SK-N-SH treated with all-trans-retinoic acid at 6 μM for 48 hours (cell line): Measurements from ENCODE around the gene HLTF.

Experiments used
- ATAC-seq: fragments of 200-7000 bp; cut with Tn5 transposase; 3 replicates; pipeline ENCODE4 v1.9.1; 2020; ENCODE audit warnings: mild to moderate bottlenecking, moderate library complexity
- ARNTL ChIP-seq: fragments of 450-650 bp; formaldehyde crosslinking; IDR thresholded peaks from 2 replicates; pipeline ENCODE4 v1.5.0; 2020; ENCODE audit warnings: low read depth, mild to moderate bottlenecking, moderate library complexity, borderline replicate concordance
- BACH2 ChIP-seq: fragments of 250-450 bp; sonication (Bioruptor Pico); IDR thresholded peaks from 2 replicates; pipeline ENCODE4 v1.9.0; 2021; ENCODE audit warnings: mild to moderate bottlenecking, borderline replicate concordance
- CREB5 ChIP-seq: fragments of 250-450 bp; sonication (Bioruptor Pico); IDR thresholded peaks from 2 replicates; pipeline ENCODE4 v1.5.1; 2020; ENCODE audit warnings: low read depth, mild to moderate bottlenecking, moderate library complexity
- CSDC2 ChIP-seq: fragments of 250-450 bp; sonication (Bioruptor Pico); IDR thresholded peaks from 2 replicates; pipeline ENCODE4 v1.5.0; 2020; ENCODE audit warnings: mild to moderate bottlenecking, moderate library complexity
- ESRRG ChIP-seq: fragments of 250-450 bp; sonication (Bioruptor Pico); IDR thresholded peaks from 2 replicates; pipeline ENCODE4 v1.6.1; 2021; ENCODE audit warnings: mild to moderate bottlenecking
- GLIS3 ChIP-seq: fragments of 250-450 bp; sonication (Bioruptor Pico); IDR thresholded peaks from 2 replicates; pipeline ENCODE4 v1.5.0; 2020; ENCODE audit warnings: mild to moderate bottlenecking, moderate library complexity
- ISL1 ChIP-seq: fragments of 250-450 bp; sonication (Bioruptor Pico); IDR thresholded peaks from 2 replicates; pipeline ENCODE4 v2.1.2; 2022; ENCODE audit warnings: mild to moderate bottlenecking, moderate library complexity
- OSR1 ChIP-seq: fragments of 250-450 bp; sonication (Bioruptor Pico); IDR thresholded peaks from 2 replicates; pipeline ENCODE4 v1.8.0; 2022; ENCODE audit warnings: moderate library complexity, mild to moderate bottlenecking, inconsistent platforms
- POU6F1 ChIP-seq: fragments of 250-450 bp; sonication (Bioruptor Pico); IDR thresholded peaks from 2 replicates; pipeline ENCODE4 v1.8.0; 2021; ENCODE audit warnings: low read depth, mild to moderate bottlenecking, moderate library complexity, borderline replicate concordance
- RARB ChIP-seq: fragments of 250-450 bp; sonication (Bioruptor Pico); IDR thresholded peaks from 2 replicates; pipeline ENCODE4 v1.8.0; 2021; ENCODE audit warnings: mild to moderate bottlenecking, moderate library complexity
- SNAI2 ChIP-seq: fragments of 250-450 bp; sonication (Bioruptor Pico); IDR thresholded peaks from 2 replicates; pipeline ENCODE4 v1.5.0; 2020; ENCODE audit warnings: mild to moderate bottlenecking, moderate library complexity
- TCF4 ChIP-seq: fragments of 250-450 bp; sonication (Bioruptor Pico); IDR thresholded peaks from 2 replicates; pipeline ENCODE4 v1.8.0; 2021; ENCODE audit warnings: mild to moderate bottlenecking, moderate library complexity, borderline replicate concordance
- TOX ChIP-seq: fragments of 250-450 bp; sonication (Bioruptor Pico); IDR thresholded peaks from 2 replicates; pipeline ENCODE4 v1.8.0; 2021; ENCODE audit warnings: mild to moderate bottlenecking, moderate library complexity, borderline replicate concordance
- ZC3H10 ChIP-seq: fragments of 250-450 bp; sonication (Bioruptor Pico); IDR thresholded peaks from 2 replicates; pipeline ENCODE4 v1.5.1; 2021; ENCODE audit warnings: mild to moderate bottlenecking, moderate library complexity
- ZFP3 ChIP-seq: fragments of 250-450 bp; sonication (Bioruptor Pico); IDR thresholded peaks from 2 replicates; pipeline ENCODE4 v1.5.0; 2020; ENCODE audit warnings: mild to moderate bottlenecking, moderate library complexity
- ZFP30 ChIP-seq: fragments of 450-650 bp; formaldehyde crosslinking; IDR thresholded peaks from 2 replicates; pipeline ENCODE4 v1.5.0; 2022; ENCODE audit warnings: mild to moderate bottlenecking, moderate library complexity
- ZNF565 ChIP-seq: fragments of 450-650 bp; formaldehyde crosslinking; conservative IDR thresholded peaks from 2 replicates; pipeline ENCODE4 v1.5.0; 2020; ENCODE audit warnings: low read depth, mild to moderate bottlenecking, moderate library complexity
- ZNF70 ChIP-seq: fragments of 450-650 bp; formaldehyde crosslinking; IDR thresholded peaks from 2 replicates; pipeline ENCODE4 v1.5.0; 2020; ENCODE audit warnings: mild to moderate bottlenecking, moderate library complexity
- ZNF8 ChIP-seq: fragments of 450-650 bp; formaldehyde crosslinking; IDR thresholded peaks from 2 replicates; pipeline ENCODE4 v1.5.0; 2020; ENCODE audit warnings: mild to moderate bottlenecking, moderate library complexity
- TF ChIP-seq, protein P1 (sequence below): fragments of 250-450 bp; sonication (Bioruptor Pico); IDR thresholded peaks from 2 replicates; pipeline ENCODE4 v1.5.0; 2020; ENCODE audit warnings: mild to moderate bottlenecking, moderate library complexity
- TF ChIP-seq, protein P2 (sequence below): fragments of 250-450 bp; sonication (Bioruptor Pico); IDR thresholded peaks from 2 replicates; pipeline ENCODE4 v1.5.1; 2021; ENCODE audit warnings: mild to moderate bottlenecking, moderate library complexity

The HLTF gene

GRCh38 chr3:149038322-149038721, 48.0 kb downstream of the HLTF start:
- no peak for TF ChIP-seq ZFP3 (CRISPR knock-in tag)
- no peak for TF ChIP-seq TOX (CRISPR knock-in tag)
- no peak for TF ChIP-seq OSR1 (CRISPR knock-in tag)
- TF ChIP-seq CSDC2 (CRISPR knock-in tag), result no peak
- TF ChIP-seq BACH2 (CRISPR knock-in tag), result no peak
- no peak for TF ChIP-seq ZNF70 (CRISPR knock-in tag)
- no peak for TF ChIP-seq ZFP30 (CRISPR knock-in tag)
- TF ChIP-seq ARNTL, result no peak
- TF ChIP-seq ZNF565 (CRISPR knock-in tag), result no peak
- no peak for TF ChIP-seq CREB5
- TF ChIP-seq RARB (CRISPR knock-in tag), result no peak
- TF ChIP-seq SNAI2 (CRISPR knock-in tag), result no peak
- TF ChIP-seq, protein P1, sequence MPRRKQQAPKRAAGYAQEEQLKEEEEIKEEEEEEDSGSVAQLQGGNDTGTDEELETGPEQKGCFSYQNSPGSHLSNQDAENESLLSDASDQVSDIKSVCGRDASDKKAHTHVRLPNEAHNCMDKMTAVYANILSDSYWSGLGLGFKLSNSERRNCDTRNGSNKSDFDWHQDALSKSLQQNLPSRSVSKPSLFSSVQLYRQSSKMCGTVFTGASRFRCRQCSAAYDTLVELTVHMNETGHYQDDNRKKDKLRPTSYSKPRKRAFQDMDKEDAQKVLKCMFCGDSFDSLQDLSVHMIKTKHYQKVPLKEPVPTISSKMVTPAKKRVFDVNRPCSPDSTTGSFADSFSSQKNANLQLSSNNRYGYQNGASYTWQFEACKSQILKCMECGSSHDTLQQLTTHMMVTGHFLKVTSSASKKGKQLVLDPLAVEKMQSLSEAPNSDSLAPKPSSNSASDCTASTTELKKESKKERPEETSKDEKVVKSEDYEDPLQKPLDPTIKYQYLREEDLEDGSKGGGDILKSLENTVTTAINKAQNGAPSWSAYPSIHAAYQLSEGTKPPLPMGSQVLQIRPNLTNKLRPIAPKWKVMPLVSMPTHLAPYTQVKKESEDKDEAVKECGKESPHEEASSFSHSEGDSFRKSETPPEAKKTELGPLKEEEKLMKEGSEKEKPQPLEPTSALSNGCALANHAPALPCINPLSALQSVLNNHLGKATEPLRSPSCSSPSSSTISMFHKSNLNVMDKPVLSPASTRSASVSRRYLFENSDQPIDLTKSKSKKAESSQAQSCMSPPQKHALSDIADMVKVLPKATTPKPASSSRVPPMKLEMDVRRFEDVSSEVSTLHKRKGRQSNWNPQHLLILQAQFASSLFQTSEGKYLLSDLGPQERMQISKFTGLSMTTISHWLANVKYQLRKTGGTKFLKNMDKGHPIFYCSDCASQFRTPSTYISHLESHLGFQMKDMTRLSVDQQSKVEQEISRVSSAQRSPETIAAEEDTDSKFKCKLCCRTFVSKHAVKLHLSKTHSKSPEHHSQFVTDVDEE, result no peak
- no peak for TF ChIP-seq ESRRG (CRISPR knock-in tag)
- no peak for TF ChIP-seq POU6F1 (CRISPR knock-in tag)
- no peak for TF ChIP-seq TCF4 (CRISPR knock-in tag)
- TF ChIP-seq ZC3H10 (CRISPR knock-in tag), result no peak
- TF ChIP-seq GLIS3, result no peak
- TF ChIP-seq ZNF8, result no peak
- no peak for ATAC-seq

GRCh38 chr3:149037684-149038083, 48.6 kb downstream of the HLTF start:
- ATAC-seq, result no peak
- TF ChIP-seq ZNF8 (no peak), RARB (CRISPR knock-in tag) (no peak), ISL1 (CRISPR knock-in tag) (no peak), SNAI2 (CRISPR knock-in tag) (no peak), ZC3H10 (CRISPR knock-in tag) (no peak), ESRRG (CRISPR knock-in tag) (no peak), ZFP30 (CRISPR knock-in tag) (no peak), GLIS3 (no peak), OSR1 (CRISPR knock-in tag) (no peak), POU6F1 (CRISPR knock-in tag) (no peak), CREB5 (no peak), TCF4 (CRISPR knock-in tag) (no peak), TOX (CRISPR knock-in tag) (no peak), CSDC2 (CRISPR knock-in tag) (no peak), ZFP3 (CRISPR knock-in tag) (no peak), ZNF565 (CRISPR knock-in tag) (no peak)
- TF ChIP-seq, protein P2, sequence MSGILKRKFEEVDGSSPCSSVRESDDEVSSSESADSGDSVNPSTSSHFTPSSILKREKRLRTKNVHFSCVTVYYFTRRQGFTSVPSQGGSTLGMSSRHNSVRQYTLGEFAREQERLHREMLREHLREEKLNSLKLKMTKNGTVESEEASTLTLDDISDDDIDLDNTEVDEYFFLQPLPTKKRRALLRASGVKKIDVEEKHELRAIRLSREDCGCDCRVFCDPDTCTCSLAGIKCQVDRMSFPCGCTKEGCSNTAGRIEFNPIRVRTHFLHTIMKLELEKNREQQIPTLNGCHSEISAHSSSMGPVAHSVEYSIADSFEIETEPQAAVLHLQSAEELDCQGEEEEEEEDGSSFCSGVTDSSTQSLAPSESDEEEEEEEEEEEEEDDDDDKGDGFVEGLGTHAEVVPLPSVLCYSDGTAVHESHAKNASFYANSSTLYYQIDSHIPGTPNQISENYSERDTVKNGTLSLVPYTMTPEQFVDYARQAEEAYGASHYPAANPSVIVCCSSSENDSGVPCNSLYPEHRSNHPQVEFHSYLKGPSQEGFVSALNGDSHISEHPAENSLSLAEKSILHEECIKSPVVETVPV (CRISPR knock-in tag), result no peak
- TF ChIP-seq, all 23 proteins: peak for 0
